Mucosa of rectum (tissue), 2 donors: ENCODE data around the gene IFT122.

Experiments used
- H3K27ac ChIP-seq, 2 donors: one replicate each; pipeline ENCODE4 v1.7.0; 2013; ENCODE audit warnings: inconsistent platforms in 2 of 2, low read depth in 2 of 2, low read length in 2 of 2
- H3K27me3 ChIP-seq, 2 donors: one replicate each; pipeline ENCODE4 v1.7.0; 2013; ENCODE audit warnings: low read length in 2 of 2; ENCODE audit not compliant: control insufficient read depth in 2 of 2, insufficient read depth in 2 of 2
- H3K36me3 ChIP-seq, 2 donors: one replicate each; pipeline ENCODE4 v1.7.0; 2013; ENCODE audit warnings: low read length in 2 of 2; ENCODE audit not compliant: control insufficient read depth in 2 of 2, insufficient read depth in 2 of 2
- H3K4me1 ChIP-seq, 2 donors: one replicate each; pipeline ENCODE4 v1.7.0; 2013; ENCODE audit warnings: low read length in 2 of 2, mild to moderate bottlenecking in 1 of 2; ENCODE audit not compliant: control insufficient read depth in 2 of 2, insufficient read depth in 2 of 2
- H3K4me3 ChIP-seq, 2 donors: one replicate each; pipeline ENCODE4 v1.7.0; 2013; ENCODE audit warnings: low read length in 2 of 2
- H3K9ac ChIP-seq, 2 donors: one replicate each; pipeline ENCODE4 v1.7.0; 2013; ENCODE audit warnings: low read length in 2 of 2, low read depth in 1 of 2, mild to moderate bottlenecking in 1 of 2
- H3K9me3 ChIP-seq, 2 donors: one replicate each; pipeline ENCODE4 v1.7.0; 2013; ENCODE audit warnings: low read length in 2 of 2; ENCODE audit not compliant: control insufficient read depth in 2 of 2
- donor health status: healthy.
- donor health status: Normal muscosa, but diverticular disease.

The IFT122 gene

GRCh38 chr3:129424185-129424841 is 15.7 kb upstream of the IFT122 start:
- Histone ChIP-seq H3K9ac (no peak overlapping the region), H3K4me3 (no peak overlapping the region), H3K27me3 (no peaks in the 10 kb centered on the region)

DNA sequence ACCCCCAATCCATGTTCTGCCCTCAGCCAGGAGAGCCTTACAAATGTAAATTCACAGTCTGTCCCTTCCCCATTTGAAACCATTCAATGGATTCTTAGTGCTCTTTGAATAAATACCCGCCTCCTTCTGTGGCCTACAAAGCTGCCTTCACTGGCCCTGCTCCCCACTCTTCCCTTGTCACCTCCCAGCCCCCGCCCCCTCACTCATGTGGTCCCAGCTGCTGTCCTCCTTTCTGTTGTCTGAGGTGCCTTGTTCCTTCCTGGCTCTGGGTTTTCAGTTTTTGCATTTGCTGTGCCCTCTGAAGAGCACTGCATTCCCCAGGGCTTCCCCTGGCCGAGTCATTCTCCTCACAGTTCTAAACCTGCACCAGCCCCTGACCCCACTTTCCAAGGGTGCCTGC is 14.8 kb upstream of the IFT122 start:
- no peak overlapping the region for H3K9ac ChIP-seq
- H3K36me3 ChIP-seq = peaks cover 0 to 6% of the 10 kb centered on the region in 2 donors
- peaks cover 15 to 22% of the 10 kb centered on the region in 2 donors for H3K4me1 ChIP-seq
- H3K27ac ChIP-seq = no peak overlapping the region
- no peak overlapping the region for H3K4me3 ChIP-seq
- no peaks in the 10 kb centered on the region for H3K27me3 ChIP-seq
- no peaks in the 10 kb centered on the region for H3K9me3 ChIP-seq

More at GRCh38 chr3:129424185-129424841, 15.7 kb upstream of the IFT122 start:
- Histone ChIP-seq H3K9me3 (no peaks in the 10 kb centered on the region), H3K36me3 (no peaks in the 10 kb centered on the region), H3K27ac (peak overlapping the region; percentile 3 to 54), H3K4me1 (peaks cover 15 to 18% of the 10 kb centered on the region in 2 donors)

GRCh38 chr3:129425619-129426018 is 14.4 kb upstream of the IFT122 start:
- peaks cover 15 to 22% of the 10 kb centered on the region in 2 donors for H3K4me1 ChIP-seq
- H3K36me3 ChIP-seq = peaks cover 0 to 8% of the 10 kb centered on the region in 2 donors
- no peaks in the 10 kb centered on the region for H3K9me3 ChIP-seq
- no peak overlapping the region for H3K9ac ChIP-seq
- no peak overlapping the region for H3K4me3 ChIP-seq
- no peak overlapping the region for H3K27ac ChIP-seq
- H3K27me3 ChIP-seq = no peaks in the 10 kb centered on the region

GRCh38 chr3:129428007-129428375 is 12.0 kb upstream of the IFT122 start:
- no peaks in the 10 kb centered on the region for H3K9me3 ChIP-seq
- H3K36me3 ChIP-seq = peaks cover 19 to 28% of the 10 kb centered on the region in 2 donors
- H3K4me1 ChIP-seq = peaks cover 15 to 22% of the 10 kb centered on the region in 2 donors
- H3K9ac ChIP-seq = peak overlapping the region; percentile 37 to 56
- H3K27ac ChIP-seq = no peak overlapping the region
- H3K27me3 ChIP-seq = no peaks in the 10 kb centered on the region
- peak overlapping the region; percentile 90 to 92 for H3K4me3 ChIP-seq

- Histone ChIP-seq H3K36me3 (peaks cover 23 to 34% of the 10 kb centered on the region in 2 donors), H3K9ac (peak within 1 kb of the TSS; percentile 37 to 56), H3K4me3 (peak within 1 kb of the TSS; percentile 90 to 92), H3K27ac (peak within 1 kb of the TSS in 1 of 2 donors; percentile 52), H3K4me1 (peaks cover 15 to 22% of the 10 kb centered on the region in 2 donors), H3K9me3 (no peaks in the 10 kb centered on the region), H3K27me3 (no peaks in the 10 kb centered on the region)
These were observed 11.5 kb upstream of the IFT122 start, which contains the start of gene EFCAB12 for GRCh38 chr3:129428376-129429079. TSS of gene EFCAB12 (minus strand) at chr3:129428636. CDS start at chr3:129428488, 148 bp downstream.

GRCh38 chr3:129429080-129429451 is 11.0 kb upstream of the IFT122 start:
- H3K9ac ChIP-seq = peak overlapping the region; percentile 37 to 52
- H3K4me3 ChIP-seq = peak overlapping the region in 1 of 2 donors; percentile 90

GRCh38 chr3:129429602-129430001 is 10.4 kb upstream of the IFT122 start:
- Histone ChIP-seq H3K27me3 (no peaks in the 10 kb centered on the region), H3K9ac (peak overlapping the region in 1 of 2 donors; percentile 17), H3K4me3 (no peak overlapping the region), H3K27ac (no peak overlapping the region), H3K4me1 (peaks cover 15 to 18% of the 10 kb centered on the region in 2 donors), H3K9me3 (no peaks in the 10 kb centered on the region), H3K36me3 (peaks cover 26 to 35% of the 10 kb centered on the region in 2 donors)

More at GRCh38 chr3:129429080-129429451, 11.0 kb upstream of the IFT122 start:
- Histone ChIP-seq H3K27me3 (no peaks in the 10 kb centered on the region), H3K9me3 (no peaks in the 10 kb centered on the region), H3K4me1 (peaks cover 15 to 18% of the 10 kb centered on the region in 2 donors), H3K36me3 (peaks cover 26 to 35% of the 10 kb centered on the region in 2 donors), H3K27ac (no peak overlapping the region)

- peaks cover 44 to 51% of the 10 kb centered on the region in 2 donors for H3K36me3 ChIP-seq
- no peaks in the 10 kb centered on the region for H3K27me3 ChIP-seq
- no peak overlapping the region for H3K27ac ChIP-seq
These were observed 8.0 kb upstream of the IFT122 start for GRCh38 chr3:129432036-129432435.

DNA sequence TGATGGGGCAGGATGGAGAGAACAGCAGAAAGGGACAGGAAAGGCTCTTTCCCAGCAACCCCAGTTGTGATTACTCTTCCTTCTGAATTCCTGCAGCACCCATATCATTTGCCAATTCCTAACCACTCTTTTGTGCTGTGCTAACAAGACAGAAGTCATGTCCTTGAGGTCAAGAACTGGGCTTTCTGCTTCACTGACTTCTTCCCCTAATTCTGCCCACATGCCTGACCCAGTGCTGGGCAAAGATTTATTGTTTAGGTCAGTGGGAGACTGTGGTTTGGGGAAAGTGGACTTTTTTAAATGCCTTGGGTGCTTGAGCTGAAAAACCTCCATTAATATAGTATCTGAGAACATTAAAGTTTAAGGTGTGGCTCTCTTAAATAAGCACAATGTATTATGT is 7.4 kb upstream of the IFT122 start:
- Histone ChIP-seq H3K27me3 (no peaks in the 10 kb centered on the region), H3K9ac (no peak overlapping the region), H3K9me3 (no peaks in the 10 kb centered on the region), H3K36me3 (peaks cover 44 to 53% of the 10 kb centered on the region in 2 donors), H3K4me1 (peaks cover 14 to 18% of the 10 kb centered on the region in 2 donors), H3K4me3 (no peak overlapping the region), H3K27ac (no peak overlapping the region)

More at GRCh38 chr3:129432036-129432435, 8.0 kb upstream of the IFT122 start:
- Histone ChIP-seq H3K4me3 (no peak overlapping the region), H3K9me3 (no peaks in the 10 kb centered on the region), H3K9ac (no peak overlapping the region), H3K4me1 (peaks cover 15 to 18% of the 10 kb centered on the region in 2 donors)

DNA sequence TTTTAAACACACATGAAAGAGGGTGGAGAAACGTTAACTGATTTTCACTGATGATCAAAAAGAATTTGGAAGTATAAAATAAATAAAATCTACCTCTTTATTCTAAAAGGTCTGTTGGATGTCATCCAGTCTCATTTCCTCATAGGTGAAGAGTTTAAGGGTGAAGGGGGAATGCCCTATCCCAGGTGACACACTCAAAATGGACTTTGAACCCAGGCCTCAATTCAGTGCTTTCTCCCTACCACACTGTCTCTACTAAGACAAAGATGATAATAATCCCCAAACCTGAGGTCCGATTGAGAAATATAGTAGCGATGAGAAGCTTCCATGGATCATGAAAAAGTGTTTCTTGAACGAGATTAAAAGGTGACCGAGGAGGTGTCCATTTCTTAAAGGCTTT is 6.5 kb upstream of the IFT122 start:
- H3K4me3 ChIP-seq = no peak overlapping the region
- H3K36me3 ChIP-seq = peaks cover 44 to 54% of the 10 kb centered on the region in 2 donors
- no peak overlapping the region for H3K27ac ChIP-seq
- peaks cover 10 to 12% of the 10 kb centered on the region in 2 donors for H3K4me1 ChIP-seq
- no peaks in the 10 kb centered on the region for H3K9me3 ChIP-seq
- no peaks in the 10 kb centered on the region for H3K27me3 ChIP-seq
- no peak overlapping the region for H3K9ac ChIP-seq
